K562 (cell line): ENCODE measurements around the gene UBE2I. TPM values are rescaled to one million over a fixed set of nuclear protein-coding genes. Genes with fewer than 3 reads are reported as not detected.
A peak's percentile ranks its signal among the peaks of the same experiment; 100 is the strongest.

Experiments used
- ETV1 ChIP-seq: fragments of 450-650 bp; conservative IDR thresholded peaks from 2 replicates; pipeline ENCODE4 v1.6.1; 2016; ENCODE audit warnings: missing genetic modification characterization, control low read depth, low read depth, missing compliant biosample characterization
- EZH2 ChIP-seq: IDR thresholded peaks from 2 replicates; pipeline ENCODE4 v1.6.1; 2012; ENCODE audit warnings: low read depth, mild to moderate bottlenecking, inconsistent platforms, low read length, borderline replicate concordance
- KDM2B ChIP-seq: fragments of 250-450 bp; sonication (Bioruptor Pico); IDR thresholded peaks from 2 replicates; pipeline ENCODE4 v1.8.0; 2021; ENCODE audit warnings: mild to moderate bottlenecking, moderate library complexity
- LEF1 ChIP-seq: fragments of 450-650 bp; IDR thresholded peaks from 2 replicates; pipeline ENCODE4 v1.6.1; 2016; ENCODE audit warnings: mild to moderate bottlenecking
- MEF2D ChIP-seq: conservative IDR thresholded peaks from 2 replicates; pipeline ENCODE4 v1.6.1; 2016; ENCODE audit warnings: low read depth, missing genetic modification characterization, missing compliant biosample characterization
- MYBL2 ChIP-seq, 2 experiments: fragments of 450-650 bp in 1 of 2; sonication (generic) in 1 of 2; formaldehyde crosslinking in 1 of 2; IDR thresholded peaks; 2 replicates each; pipeline versions ENCODE4 v1.6.1 to v1.8.1; 2017 to 2022; ENCODE audit warnings: borderline replicate concordance in 1 of 2, inconsistent platforms in 1 of 2, low read depth in 1 of 2, mild to moderate bottlenecking in 1 of 2, missing genetic modification reagents in 1 of 2, moderate library complexity in 1 of 2
- VEZF1 ChIP-seq: fragments of 200-800 bp; sonication (Bioruptor generic); IDR thresholded peaks from 2 replicates; pipeline ENCODE4 v1.6.1; 2017; ENCODE audit warnings: missing genetic modification characterization, missing compliant biosample characterization
- ZBTB11 ChIP-seq, 3 experiments: fragments of 200-800 bp in 1 of 3; fragments of 250-450 bp in 1 of 3; fragments of 450-650 bp in 1 of 3; sonication (Bioruptor Pico) in 1 of 3; sonication (Bioruptor generic) in 1 of 3; formaldehyde crosslinking in 1 of 3; IDR thresholded peaks; 2 replicates each; pipeline versions ENCODE4 v1.6.1 to v1.8.0; 2016 to 2022; ENCODE audit warnings: mild to moderate bottlenecking in 2 of 3, missing genetic modification characterization in 2 of 3, missing compliant biosample characterization in 1 of 3, moderate library complexity in 1 of 3
- ZBTB5 ChIP-seq: fragments of 450-650 bp; IDR thresholded peaks from 2 replicates; pipeline ENCODE4 v1.6.1; 2017; ENCODE audit warnings: antibody characterized with exemption
- ZMIZ1 ChIP-seq, 2 experiments: fragments of 150-350 bp in 1 of 2; IDR thresholded peaks; 2 replicates each; pipeline ENCODE4 v1.6.1; 2012 to 2016; ENCODE audit warnings: low read depth in 2 of 2, low read length in 2 of 2, mild to moderate bottlenecking in 1 of 2, moderate library complexity in 1 of 2
- ZNF277 ChIP-seq: fragments of 250-450 bp; sonication (Bioruptor Pico); IDR thresholded peaks from 2 replicates; pipeline ENCODE4 v1.8.0; 2022; ENCODE audit warnings: inconsistent platforms, mild to moderate bottlenecking, moderate library complexity, borderline replicate concordance
- polyA plus RNA-seq, 8 experiments: library from polyadenylated mRNA; depleted of rRNA in 4 of 8; stranded (reverse) in 5 of 8; unstranded in 3 of 8; fragments of >200 nt; fragmentation: Nextera tagmentation in 2 of 8; fragmentation: Illumina TruSeq in 1 of 8; extraction: Ambion mirVana in 2 of 8; extraction: Trizol in 1 of 8; gene quantifications; 2 replicates each; pipeline versions ENCODE4 v1.2.1 to v1.2.3, GENCODE V29; 2011 to 2014; ENCODE audit warnings: inconsistent platforms in 1 of 8, missing spikeins in 1 of 8
- total RNA-seq, 7 experiments: library from RNA; depleted of rRNA in 6 of 7; stranded (reverse); fragments of >200 nt in 6 of 7; fragmentation: Illumina TruSeq in 2 of 7; extraction: Trizol in 2 of 7; gene quantifications; 2 replicates each; pipeline versions ENCODE4 v1.2.1 to v1.2.3, GENCODE V29; 2011 to 2021; ENCODE audit warnings: low replicate concordance in 1 of 7

Gene UBE2I
- total and polyA plus RNA-seq, 9 of the 15 experiments (the other 6 are each of a cell fraction or from before 2014, with no cell fraction given), result 36.6 to 254 (median 104) TPM

- TF ChIP-seq VEZF1 (CRISPR knock-in tag) (peak; percentile 51), ZBTB11 (CRISPR knock-in tag; IDR thresholded peaks at IDR 0.05) (peak in 1 of 3 experiments; percentile 38; a peak in 1 of 6 replicates), KDM2B (CRISPR knock-in tag) (no peak), MEF2D (tag) (peak; percentile 86), LEF1 (peak; percentile 72; the same call in 1 of the 2 replicates), ZBTB5 (no peak), EZH2 (no peak), ZNF277 (CRISPR knock-in tag) (no peak), ETV1 (tag) (peak; percentile 73), MYBL2 (IDR thresholded peaks at IDR 0.05; ENCODE audit: low read depth) (peak; percentile 74), MYBL2 (CRISPR knock-in tag; IDR thresholded peaks at IDR 0.05; ENCODE audit: borderline replicate concordance) (no peak), ZMIZ1 (IDR thresholded peaks at IDR 0.05; ENCODE audit: low read depth in 2 of 2, low read length in 2 of 2) (no peak)
These were observed 12.3 kb upstream of the UBE2I start (continued) for GRCh38 chr16:1297018-1297696.
